GM04503 (cell line): ENCODE results near the gene AMIGO2.
A peak's percentile ranks its signal among the peaks of the same experiment; 100 is the strongest.

Source experiments
- DNase-seq: peaks from one replicate; pipeline ENCODE4 v3.0.0-alpha.2; 2012; ENCODE audit warnings: low read depth

Gene AMIGO2

GRCh38 chr12:47097276-47097896 lies 17.6 kb upstream of the AMIGO2 start:
- no peak for DNase-seq

- DNase-seq: peak; percentile 66
These were observed 15.9 kb upstream of the AMIGO2 start for GRCh38 chr12:47095446-47096236.

GRCh38 chr12:47094804-47095203 lies 15.0 kb upstream of the AMIGO2 start:
- no peak for DNase-seq

- DNase-seq: no peak
These were observed 11.2 kb upstream of the AMIGO2 start for GRCh38 chr12:47091009-47091408.

GRCh38 chr12:47088021-47088944 lies 8.5 kb upstream of the AMIGO2 start:
- DNase-seq: no peak

GRCh38 chr12:47087088-47087688 lies 7.4 kb upstream of the AMIGO2 start:
- no peak for DNase-seq

- DNase-seq: no peak
These were observed 6.1 kb upstream of the AMIGO2 start for GRCh38 chr12:47085815-47086252.

GRCh38 chr12:47084172-47084571 lies 4.4 kb upstream of the AMIGO2 start:
- no peak for DNase-seq

GRCh38 chr12:47082796-47083621 lies 3.2 kb upstream of the AMIGO2 start:
- peak; percentile 95 for DNase-seq

- no peak for DNase-seq
These were observed 2.5 kb upstream of the AMIGO2 start for GRCh38 chr12:47082283-47082682.

GRCh38 chr12:47080725-47081502 lies 1.2 kb upstream of the AMIGO2 start:
- DNase-seq: no peak

- peak; percentile 49 for DNase-seq
These were observed 394 bp upstream of the AMIGO2 start for GRCh38 chr12:47079981-47080724.

- DNase-seq: no peak
These were observed 859 bp downstream of the AMIGO2 start for GRCh38 chr12:47078733-47079467.

- no peak for DNase-seq
These were observed 1.7 kb downstream of the AMIGO2 start for GRCh38 chr12:47078086-47078395.

GRCh38 chr12:47077206-47078085 lies 2.3 kb downstream of the AMIGO2 start:
- DNase-seq: no peak

- no peak for DNase-seq
These were observed 4.3 kb downstream of the AMIGO2 start for GRCh38 chr12:47075192-47076084.

- no peak for DNase-seq
These were observed 5.0 kb downstream of the AMIGO2 start for GRCh38 chr12:47074757-47075156.
